ENCODE data around the gene C3orf62.

The C3orf62 gene

GRCh38 chr3:49276475-49277382, at the start of gene C3orf62:
TSS of gene C3orf62 (minus strand) at chr3:49277232. CDS start at chr3:49276872, 360 bp downstream.
- DNase-seq (ENCODE audit: low spot score), result peak; percentile 46

- no peak for DNase-seq (ENCODE audit: low spot score)
These were observed 47.7 kb upstream of the C3orf62 start for GRCh38 chr3:49324768-49325167.

GRCh38 chr3:49316696-49317457, 39.8 kb upstream of the C3orf62 start:
- DNase-seq (ENCODE audit: low spot score), result no peak

DNA sequence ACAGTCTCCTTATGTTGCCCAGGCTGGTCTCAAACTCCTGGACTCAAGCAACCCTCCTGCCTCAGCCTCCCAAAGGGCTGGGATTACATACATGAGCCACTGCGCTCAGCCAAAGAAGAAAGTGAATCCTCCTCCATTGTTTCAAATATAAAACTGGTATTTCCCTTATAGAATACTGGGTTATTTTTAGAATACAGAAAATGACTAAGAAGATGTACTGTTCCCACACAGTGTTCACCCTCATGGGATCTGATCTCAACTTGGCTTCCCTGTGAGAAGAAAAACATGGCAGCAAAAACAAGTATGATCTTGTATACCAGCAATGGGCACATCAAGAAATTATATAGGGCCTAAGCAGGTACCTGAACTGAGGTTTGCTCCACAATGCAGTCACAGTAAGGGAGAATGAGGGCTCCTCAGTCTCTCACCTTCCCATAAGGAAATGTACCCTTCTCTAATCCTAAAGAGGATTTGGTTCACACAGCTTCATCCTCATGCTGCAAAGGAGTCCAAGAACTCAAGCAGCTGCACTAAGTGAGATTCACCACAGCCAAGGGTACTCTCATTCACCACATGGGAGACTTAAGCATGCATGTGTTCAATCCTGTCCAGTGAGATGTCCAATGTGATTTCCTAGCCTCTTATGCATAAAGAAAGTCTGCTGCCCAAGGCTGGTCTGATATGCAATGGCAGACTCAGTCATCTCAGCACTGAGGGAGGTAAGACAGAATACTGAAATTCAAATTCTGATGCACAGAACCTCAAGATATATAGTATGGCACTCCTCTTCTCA, 37.1 kb upstream of the C3orf62 start:
- no peak for DNase-seq (ENCODE audit: low spot score)

DNA sequence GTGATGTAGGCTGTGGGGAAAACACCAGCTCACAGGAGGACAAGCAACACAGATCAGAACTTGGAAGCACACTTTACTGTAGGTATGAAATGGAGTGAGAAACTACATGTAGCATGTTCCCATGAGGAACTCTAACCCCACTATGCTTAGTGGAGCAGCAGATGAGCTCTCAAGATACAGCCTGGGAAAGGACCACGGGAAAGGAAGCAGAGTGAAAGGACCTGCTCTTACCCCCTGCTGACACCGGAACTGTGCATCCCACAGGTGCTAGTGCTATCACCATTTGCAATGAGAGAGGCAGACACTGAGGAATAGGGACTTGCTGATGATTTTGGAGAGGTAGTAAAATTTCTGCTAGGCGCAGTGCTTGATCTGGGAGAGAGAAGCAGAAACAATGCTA, 34.3 kb upstream of the C3orf62 start:
- DNase-seq (ENCODE audit: low spot score), result no peak

DNA sequence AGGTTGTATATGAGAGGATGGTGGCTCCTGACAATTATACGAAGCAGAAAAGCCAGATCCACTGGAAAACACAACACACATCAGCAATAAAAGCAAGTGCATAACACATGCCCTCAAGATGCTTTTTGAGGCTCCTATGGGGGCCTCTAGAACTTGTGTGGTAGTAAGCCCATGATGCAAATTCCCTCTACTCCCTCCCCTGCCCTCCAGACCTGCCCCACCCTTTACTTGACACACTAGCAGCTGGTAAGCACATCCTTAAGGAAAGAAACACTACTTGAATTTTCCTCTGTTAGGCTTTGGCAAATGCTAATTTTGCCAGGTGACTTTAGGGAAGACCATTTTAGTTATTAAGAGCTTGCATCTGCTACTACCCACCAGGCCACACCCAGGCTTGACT, 33.6 kb upstream of the C3orf62 start:
- DNase-seq (ENCODE audit: low spot score), result no peak

GRCh38 chr3:49305608-49306007, 28.6 kb upstream of the C3orf62 start:
- no peak for DNase-seq (ENCODE audit: low spot score)

- DNase-seq (ENCODE audit: low spot score), result no peak
These were observed 25.6 kb upstream of the C3orf62 start for GRCh38 chr3:49302613-49303012.

GRCh38 chr3:49300595-49300994, 23.6 kb upstream of the C3orf62 start:
- no peak for DNase-seq (ENCODE audit: low spot score)

DNA sequence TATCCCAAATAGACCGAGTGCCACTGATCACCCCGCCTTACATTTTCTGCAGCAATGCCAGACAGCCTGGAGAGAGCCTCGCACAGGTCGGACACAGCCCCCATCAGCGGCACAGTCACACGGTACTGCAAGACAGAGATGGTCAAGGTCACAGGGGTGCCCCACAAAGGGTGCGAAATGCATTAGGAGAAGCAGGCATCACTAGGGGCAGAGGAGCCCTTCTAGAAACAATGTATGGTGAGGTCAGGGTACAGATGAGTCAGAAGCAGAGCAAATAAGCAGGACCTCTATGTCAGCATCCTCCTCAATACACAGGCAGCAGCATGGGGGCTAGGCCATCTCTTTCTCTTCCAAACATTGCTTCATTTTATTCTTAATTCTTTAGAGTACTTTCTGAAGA, 21.5 kb upstream of the C3orf62 start:
- DNase-seq (ENCODE audit: low spot score), result no peak

DNA sequence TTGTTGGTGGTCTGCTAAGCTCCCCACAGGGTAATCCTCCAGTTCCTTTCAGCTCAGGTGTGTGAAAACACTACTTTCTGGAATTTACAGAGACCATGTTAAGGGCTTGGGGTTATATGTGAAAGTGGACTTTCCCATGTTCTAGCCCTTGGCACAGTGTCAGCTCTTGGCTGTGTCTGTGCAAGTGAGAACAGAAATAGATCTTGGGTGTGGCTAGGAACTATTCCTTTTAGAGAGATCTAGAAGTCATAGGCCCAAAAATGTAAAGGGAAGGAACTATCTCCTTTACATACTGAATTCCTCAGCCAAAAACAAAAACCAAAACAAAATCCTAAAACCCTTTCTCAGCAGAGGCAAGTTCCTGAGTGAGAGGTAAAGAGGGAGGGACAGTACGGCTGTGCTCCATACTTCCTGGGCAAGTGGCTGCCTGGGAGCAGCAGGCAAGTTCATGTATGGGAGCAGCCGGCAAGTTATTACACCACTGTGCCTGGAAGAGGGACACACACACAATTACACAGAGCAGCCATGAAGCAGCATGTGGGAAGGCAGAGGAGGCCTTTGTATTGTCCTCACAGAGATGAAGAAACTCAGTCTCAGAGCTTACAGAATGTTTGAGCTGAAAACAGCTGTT, 19.9 kb upstream of the C3orf62 start:
- no peak for DNase-seq (ENCODE audit: low spot score)

DNA sequence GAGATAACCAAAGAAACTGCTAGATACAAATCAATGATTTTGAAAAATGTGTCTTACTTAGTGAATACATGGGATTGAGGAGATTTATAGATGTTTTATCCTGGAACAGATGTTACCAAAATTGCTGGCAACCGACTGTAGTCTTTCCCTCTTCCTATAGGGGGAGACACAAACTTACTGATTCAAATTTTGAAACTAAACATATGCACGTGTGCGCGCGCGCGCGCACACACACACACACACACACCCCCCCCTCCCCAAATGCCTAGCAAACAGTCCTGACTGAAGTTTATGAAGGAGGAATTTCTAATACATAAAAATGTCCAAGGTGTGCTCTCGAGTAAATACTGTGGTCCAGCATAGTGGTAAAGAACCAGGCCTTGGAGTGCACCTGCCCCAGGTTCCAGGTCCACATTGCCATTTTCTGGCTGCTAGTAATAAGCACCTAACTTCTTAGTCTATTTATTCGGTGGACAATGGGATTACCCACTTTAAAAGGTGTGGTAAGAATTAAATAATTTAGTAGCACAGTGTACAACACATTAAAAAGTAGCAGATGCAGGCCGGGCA, 18.5 kb upstream of the C3orf62 start:
- peak; percentile 61 for DNase-seq (ENCODE audit: low spot score)

DNA sequence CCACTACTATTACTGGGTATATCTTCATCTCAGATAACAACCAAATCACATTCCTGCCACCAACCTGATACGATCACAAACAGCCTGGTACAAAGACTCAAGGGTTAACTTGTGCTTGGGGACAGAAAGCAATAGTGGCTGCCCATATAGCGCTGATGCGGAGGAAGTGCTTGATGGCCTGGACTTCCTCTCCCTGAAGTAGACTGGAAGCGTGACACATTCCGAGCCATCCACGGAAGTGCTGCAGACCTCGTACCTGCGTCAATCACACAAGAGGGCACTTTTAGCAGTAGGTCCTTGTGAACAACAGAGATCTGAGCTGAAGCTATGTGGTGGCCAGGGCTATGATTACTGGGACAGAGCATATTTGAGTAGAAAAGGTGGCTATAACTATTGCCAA, 17.3 kb upstream of the C3orf62 start:
- no peak for DNase-seq (ENCODE audit: low spot score)

GRCh38 chr3:49283997-49284396, 7.0 kb upstream of the C3orf62 start:
- DNase-seq (ENCODE audit: low spot score), result no peak

DNA sequence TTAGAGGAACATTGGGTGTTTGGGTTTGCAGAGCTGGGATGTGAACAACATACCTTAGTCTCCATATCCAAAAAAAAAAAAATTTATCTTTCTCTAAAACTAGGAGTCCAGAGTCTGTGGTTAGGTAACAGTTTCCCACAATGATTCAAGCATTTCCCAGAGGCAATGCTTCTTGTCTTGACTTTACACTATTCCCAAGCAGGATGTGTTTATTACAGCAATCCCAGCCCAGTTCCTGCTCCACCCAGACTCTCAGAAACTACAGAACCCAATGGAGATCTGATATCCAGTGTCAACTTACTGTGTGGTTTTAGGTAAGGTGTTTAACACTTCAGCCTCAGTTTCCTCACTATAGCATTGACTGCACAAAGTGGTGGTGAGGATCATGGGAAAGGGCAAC, 2.3 kb upstream of the C3orf62 start:
- no peak for DNase-seq (ENCODE audit: low spot score)

DNA sequence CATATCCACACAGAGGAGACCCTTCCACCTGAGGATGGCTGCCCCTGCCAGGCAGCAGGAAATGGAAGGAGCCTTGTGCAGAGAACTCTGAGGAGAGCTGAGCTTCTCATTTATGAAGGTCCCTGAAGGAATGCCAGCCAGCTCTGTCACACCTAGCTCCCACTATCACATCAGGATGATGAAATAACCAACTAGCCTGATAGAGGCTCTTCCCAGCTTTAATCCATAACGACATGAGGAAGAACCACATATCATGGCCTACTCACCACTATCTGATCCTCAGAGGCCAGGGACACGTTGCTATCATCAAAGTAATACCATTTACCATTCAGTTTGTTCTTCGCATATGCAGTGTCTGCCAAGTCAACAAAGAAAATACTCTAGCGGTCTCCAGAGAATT, 1.5 kb upstream of the C3orf62 start:
- DNase-seq (ENCODE audit: low spot score), result no peak

DNA sequence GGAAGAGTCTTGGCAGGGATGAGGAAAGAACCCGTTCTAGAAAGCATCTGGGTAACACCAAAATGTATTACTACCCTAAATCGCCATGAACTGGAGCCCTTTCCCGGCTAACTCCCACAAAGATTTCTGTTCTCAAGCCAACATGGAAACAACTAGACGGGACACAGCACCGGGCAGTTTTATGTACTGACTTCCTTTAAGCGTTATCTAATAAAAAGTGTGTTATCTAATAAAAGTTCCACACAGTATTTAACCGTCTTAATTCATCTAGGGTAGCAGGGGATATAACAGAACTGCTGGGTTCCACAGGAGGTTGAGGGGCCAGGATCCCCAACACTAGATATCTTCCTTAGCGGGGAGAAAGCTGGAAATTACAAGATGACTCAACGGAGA, 347 bp upstream of the C3orf62 start:
- no peak for DNase-seq (ENCODE audit: low spot score)

DNA sequence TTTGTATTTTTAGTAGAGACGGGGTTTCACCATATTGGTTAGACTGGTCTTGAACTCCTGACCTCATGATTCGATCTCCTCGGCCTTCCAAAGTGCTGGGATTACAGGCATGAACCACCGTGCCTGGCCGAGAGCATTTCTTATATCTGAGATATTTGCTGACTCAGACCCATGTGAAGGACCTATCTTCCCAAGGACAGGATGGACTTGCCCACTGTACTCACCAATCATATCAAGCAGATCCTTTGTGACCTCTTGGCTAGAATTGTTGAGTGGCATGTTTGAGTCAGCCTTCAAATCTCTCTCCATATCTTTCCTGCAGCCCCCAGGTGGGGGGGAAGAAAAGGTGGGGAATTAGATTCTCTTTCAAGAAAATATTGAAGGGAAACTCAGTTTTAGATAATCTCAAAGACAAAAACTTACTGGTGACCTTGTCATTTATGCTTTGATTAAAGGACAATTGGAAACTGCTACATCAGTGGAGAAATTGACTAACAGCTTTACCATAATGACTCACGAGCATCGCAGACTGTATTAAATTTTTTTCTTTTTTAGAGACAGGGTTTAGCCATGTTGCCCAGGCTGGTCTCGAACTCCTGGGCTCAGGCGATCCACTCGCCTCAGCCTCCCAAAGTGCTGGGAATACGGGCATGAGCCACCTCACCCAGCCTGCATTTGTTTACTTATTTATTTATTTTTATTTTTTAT, 3.1 kb downstream of the C3orf62 start:
- no peak for DNase-seq (ENCODE audit: low spot score)

- DNase-seq (ENCODE audit: low spot score), result no peak
These were observed 6.0 kb downstream of the C3orf62 start for GRCh38 chr3:49271047-49271446.

DNA sequence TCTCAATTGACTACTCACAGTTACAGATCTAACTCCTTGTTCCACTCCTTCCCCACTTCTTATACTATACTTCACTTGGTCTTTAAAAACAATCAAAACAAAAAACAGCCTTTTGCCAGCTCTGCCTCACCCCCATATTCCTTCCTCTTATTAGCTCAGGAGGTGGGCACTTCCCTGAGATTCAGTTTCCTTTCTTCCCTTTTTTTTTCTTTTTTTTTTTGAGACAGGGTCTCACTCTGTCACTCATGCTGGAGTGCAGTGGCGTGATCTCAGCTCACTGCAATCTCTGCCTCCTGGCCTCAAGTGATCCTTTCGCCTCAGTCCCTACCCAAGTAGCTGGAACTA, 6.9 kb downstream of the C3orf62 start:
- no peak for DNase-seq (ENCODE audit: low spot score)

All from D341Med (cell line).